Tongue (tissue), 2 donors: ENCODE data around the gene ANKS3. TPM values are rescaled to one million over a fixed set of nuclear protein-coding genes. Genes with fewer than 3 reads are reported as not detected.

Source experiments
- DNase-seq: peaks from one replicate; pipeline ENCODE4 v3.0.0-alpha.2; 2015
- total RNA-seq: library from RNA; depleted of rRNA; stranded (reverse); fragments of >200 nt; gene quantifications from one replicate; pipeline ENCODE4 v1.2.3, GENCODE V29; 2014

Gene ANKS3
- total RNA-seq, 1 donor from 2014 or later, result 20.7 TPM

GRCh38 chr16:4684763-4685162, 49.3 kb downstream of the ANKS3 start:
- no peak for DNase-seq

- DNase-seq, result no peak
Observed at GRCh38 chr16:4684058-4684715, 49.9 kb downstream of the ANKS3 start.

- DNase-seq, result no peak
Observed at GRCh38 chr16:4683255-4684057, 50.6 kb downstream of the ANKS3 start.

GRCh38 chr16:4682616-4683254, 51.3 kb downstream of the ANKS3 start:
- DNase-seq, result peak; percentile 29

- DNase-seq, result no peak
Observed at GRCh38 chr16:4682084-4682591, 51.9 kb downstream of the ANKS3 start.

- no peak for DNase-seq
Observed at GRCh38 chr16:4681471-4682083, 52.5 kb downstream of the ANKS3 start.

- DNase-seq, result no peak
Observed at GRCh38 chr16:4680673-4681470, 53.2 kb downstream of the ANKS3 start.

GRCh38 chr16:4679850-4680636, 54.0 kb downstream of the ANKS3 start:
- peak; percentile 56 for DNase-seq

GRCh38 chr16:4679156-4679849, 54.8 kb downstream of the ANKS3 start:
- no peak for DNase-seq

GRCh38 chr16:4678596-4678995, 55.5 kb downstream of the ANKS3 start:
- no peak for DNase-seq

- DNase-seq, result no peak
Observed at GRCh38 chr16:4677994-4678393, 56.1 kb downstream of the ANKS3 start.

- DNase-seq, result no peak
Observed at GRCh38 chr16:4677390-4677789, 56.7 kb downstream of the ANKS3 start.

- DNase-seq, result no peak
Observed at GRCh38 chr16:4676831-4677230, 57.2 kb downstream of the ANKS3 start.

- no peak for DNase-seq
Observed at GRCh38 chr16:4675864-4676786, 57.9 kb downstream of the ANKS3 start.

- DNase-seq, result no peak
Observed at GRCh38 chr16:4674926-4675530, 59.0 kb downstream of the ANKS3 start.

- no peak for DNase-seq
Observed at GRCh38 chr16:4673387-4674046, 60.6 kb downstream of the ANKS3 start.

GRCh38 chr16:4668313-4668960, 65.6 kb downstream of the ANKS3 start:
- DNase-seq, result no peak
